CD4-positive, alpha-beta T cell (primary cell): ENCODE data around the gene G3BP1. TPM values are rescaled to one million over a fixed set of nuclear protein-coding genes. Genes with fewer than 3 reads are reported as not detected.

Source experiments
- ATAC-seq: fragments of 200-7000 bp; cut with Tn5 transposase; one replicate; pipeline ENCODE4 v1.10.0; 2022; ENCODE audit warnings: mild to moderate bottlenecking; ENCODE audit not compliant: poor library complexity
- CTCF ChIA-PET: fragments of 350-600 bp; sonication (Branson Sonifier 250); formaldehyde crosslinking; loops from one replicate; lab custom pipeline; 2021; ENCODE audit warnings: antibody characterized with exemption, inconsistent platforms; lab: Charles Lee
- POLR2A ChIA-PET: fragments of 350-600 bp; sonication (Branson Sonifier 250); formaldehyde crosslinking; loops from one replicate; lab custom pipeline; 2021; ENCODE audit warnings: antibody characterized with exemption, inconsistent platforms; lab: Charles Lee
- DNase-seq, 14 experiments: peaks; one replicate each; pipeline ENCODE4 v3.0.0-alpha.2; 2013 to 2020; ENCODE audit warnings: mixed read lengths in 2 of 14
- H3K27ac ChIP-seq, 2 donors: one replicate each; pipeline versions ENCODE4 v1.5.1 to v1.7.0; 2013; ENCODE audit warnings: low read length in 2 of 2, low read depth in 1 of 2, mild to moderate bottlenecking in 1 of 2
- H3K27me3 ChIP-seq, 2 experiments: 1 replicate in 1 of 2; 2 replicates in 1 of 2; pipeline versions ENCODE4 v1.6.1 to v1.7.0; 2013; ENCODE audit warnings: low read length in 2 of 2, control low read depth in 1 of 2, mild to moderate bottlenecking in 1 of 2, moderate library complexity in 1 of 2; ENCODE audit not compliant: insufficient read depth in 2 of 2, control insufficient read depth in 1 of 2
- H3K36me3 ChIP-seq: one replicate; pipeline ENCODE4 v1.6.1; 2013; ENCODE audit warnings: low read length, control low read depth; ENCODE audit not compliant: insufficient read depth
- H3K4me1 ChIP-seq: one replicate; pipeline ENCODE4 v1.6.1; 2013; ENCODE audit warnings: low read length, control low read depth; ENCODE audit not compliant: insufficient read depth
- H3K4me3 ChIP-seq: one replicate; pipeline ENCODE4 v1.5.1; 2013; ENCODE audit warnings: mild to moderate bottlenecking, low read length, moderate library complexity
- H3K9me3 ChIP-seq, 2 experiments: 1 replicate in 1 of 2; 2 replicates in 1 of 2; pipeline versions ENCODE4 v1.6.1 to v1.7.0; 2013; ENCODE audit warnings: low read length in 2 of 2, mild to moderate bottlenecking in 2 of 2, control low read depth in 1 of 2, moderate library complexity in 1 of 2; ENCODE audit not compliant: control insufficient read depth in 1 of 2, insufficient read depth in 1 of 2
- H3K27ac Mint-ChIP-seq: one replicate; pipeline ENCODE4 v1.8.0; 2020; ENCODE audit warnings: mixed read lengths
- H3K27me3 Mint-ChIP-seq: one replicate; pipeline ENCODE4 v1.8.0; 2021; ENCODE audit warnings: mixed read lengths
- H3K36me3 Mint-ChIP-seq: one replicate; pipeline ENCODE4 v1.8.0; 2021; ENCODE audit warnings: low read depth, mixed read lengths
- H3K4me1 Mint-ChIP-seq: one replicate; pipeline ENCODE4 v1.8.0; 2021; ENCODE audit warnings: low read depth, mixed read lengths
- H3K4me3 Mint-ChIP-seq: one replicate; pipeline ENCODE4 v1.8.0; 2020; ENCODE audit warnings: mild to moderate bottlenecking, mixed read lengths
- H3K9me3 Mint-ChIP-seq: one replicate; pipeline ENCODE4 v1.8.0; 2020; ENCODE audit warnings: mixed read lengths
- intact Hi-C, 2 experiments: fragments of 100-400 bp; cut with DNase I in 1 of 2; cut with micrococcal nuclease in 1 of 2; formaldehyde crosslinking; loops; one replicate each; pipeline versions ENCODE4 v1.15.1 to v1.9.0; 2023 to 2025; cut with DNase I, micrococcal nuclease
- total RNA-seq, 174 experiments: library from RNA in 2 of 174; stranded (reverse) in 2 of 174; gene quantifications; one replicate each; pipeline ENCODE4 v1.2.3 and lab custom pipeline; 2021 to 2026
- TF ChIP-seq, protein P1 (sequence below): fragments of 200-600 bp; IDR thresholded peaks from one replicate; pipeline ENCODE4 v1.8.0; 2022; ENCODE audit warnings: antibody characterized with exemption, mild to moderate bottlenecking

Gene G3BP1
- total RNA-seq, 2 experiments from 2014 or later: 82.3 to 83.9 TPM

DNA sequence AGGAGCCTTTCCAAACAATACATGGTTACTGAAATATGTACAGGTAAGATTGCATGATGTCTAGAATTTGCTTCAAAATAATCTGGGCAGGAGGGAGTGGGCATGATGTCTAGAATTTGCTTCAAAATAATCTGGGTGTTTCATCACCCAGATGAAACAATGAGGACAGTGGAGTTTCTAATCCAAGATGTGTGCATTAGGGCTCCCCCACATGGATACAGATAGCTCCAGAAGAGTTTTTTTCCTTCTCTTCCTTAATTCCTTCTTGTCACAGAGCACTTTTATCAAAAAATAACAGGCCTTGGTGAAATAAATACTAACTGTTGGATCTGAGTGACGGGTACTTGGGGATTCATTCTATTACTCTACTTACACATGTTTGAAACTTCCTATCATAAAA, 28.2 kb upstream of the G3BP1 start:
- H3K4me3 Mint-ChIP-seq: no peak overlapping the region
- no peaks in the 10 kb centered on the region for H3K27me3 Mint-ChIP-seq
- peaks cover 38% of the 10 kb centered on the region for H3K4me1 Mint-ChIP-seq
- ATAC-seq (no peak), DNase-seq (no peak)
- no peaks in the 10 kb centered on the region for H3K9me3 Mint-ChIP-seq
- no peaks in the 10 kb centered on the region for H3K9me3 ChIP-seq
- no peak overlapping the region for H3K27ac ChIP-seq
- no peak overlapping the region for H3K4me3 ChIP-seq
- H3K36me3 Mint-ChIP-seq: peaks cover 42% of the 10 kb centered on the region
- no peak overlapping the region for H3K27ac Mint-ChIP-seq
- POLR2A ChIA-PET: no interaction called here
- peaks cover 33% of the 10 kb centered on the region for H3K4me1 ChIP-seq
- peaks cover 29% of the 10 kb centered on the region for H3K36me3 ChIP-seq
- H3K27me3 ChIP-seq: no peaks in the 10 kb centered on the region
- TF ChIP-seq, protein P1, sequence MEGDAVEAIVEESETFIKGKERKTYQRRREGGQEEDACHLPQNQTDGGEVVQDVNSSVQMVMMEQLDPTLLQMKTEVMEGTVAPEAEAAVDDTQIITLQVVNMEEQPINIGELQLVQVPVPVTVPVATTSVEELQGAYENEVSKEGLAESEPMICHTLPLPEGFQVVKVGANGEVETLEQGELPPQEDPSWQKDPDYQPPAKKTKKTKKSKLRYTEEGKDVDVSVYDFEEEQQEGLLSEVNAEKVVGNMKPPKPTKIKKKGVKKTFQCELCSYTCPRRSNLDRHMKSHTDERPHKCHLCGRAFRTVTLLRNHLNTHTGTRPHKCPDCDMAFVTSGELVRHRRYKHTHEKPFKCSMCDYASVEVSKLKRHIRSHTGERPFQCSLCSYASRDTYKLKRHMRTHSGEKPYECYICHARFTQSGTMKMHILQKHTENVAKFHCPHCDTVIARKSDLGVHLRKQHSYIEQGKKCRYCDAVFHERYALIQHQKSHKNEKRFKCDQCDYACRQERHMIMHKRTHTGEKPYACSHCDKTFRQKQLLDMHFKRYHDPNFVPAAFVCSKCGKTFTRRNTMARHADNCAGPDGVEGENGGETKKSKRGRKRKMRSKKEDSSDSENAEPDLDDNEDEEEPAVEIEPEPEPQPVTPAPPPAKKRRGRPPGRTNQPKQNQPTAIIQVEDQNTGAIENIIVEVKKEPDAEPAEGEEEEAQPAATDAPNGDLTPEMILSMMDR: no peak
- CTCF ChIA-PET: no interaction called here
- intact Hi-C loops: loop anchor here in 1 of 2 experiments (5.0 to 10.0 kb wide), 2 partner anchors 239 to 296 kb away; partner anchors contain the start of gene SLC36A1

- TF ChIP-seq, protein P1: no peak
- ChIA-PET CTCF (no interaction called here), POLR2A (interaction anchor here (2.0 kb wide), 1 partner anchor 26 kb away, joined by 6 read pairs; the partner anchor contains the start of gene G3BP1)
- no peak overlapping the region for H3K4me3 Mint-ChIP-seq
- DNase-seq (peak in 8 of 14 experiments; percentile 13 to 79 (median 40)), ATAC-seq (peak; percentile 47)
- H3K4me3 ChIP-seq: no peak overlapping the region
- peaks cover 25% of the 10 kb centered on the region for H3K36me3 ChIP-seq
- no peaks in the 10 kb centered on the region for H3K9me3 ChIP-seq
- H3K27me3 Mint-ChIP-seq: no peaks in the 10 kb centered on the region
- peak overlapping the region; percentile 88 for H3K27ac Mint-ChIP-seq
- H3K27ac ChIP-seq: peak overlapping the region in 1 of 2 donors; percentile 55
- no peaks in the 10 kb centered on the region for H3K27me3 ChIP-seq
- intact Hi-C loops: loop anchor here in 1 of 2 experiments (10.0 kb wide), 1 partner anchor 240 kb away; no protein-coding TSS in a partner anchor
- peaks cover 49% of the 10 kb centered on the region for H3K4me1 ChIP-seq
- H3K36me3 Mint-ChIP-seq: peaks cover 48% of the 10 kb centered on the region
- peaks cover 44% of the 10 kb centered on the region for H3K4me1 Mint-ChIP-seq
- no peaks in the 10 kb centered on the region for H3K9me3 Mint-ChIP-seq
These were observed 26.6 kb upstream of the G3BP1 start for GRCh38 chr5:151745071-151745705.

- POLR2A ChIA-PET: interaction anchor here (1.0 to 4.1 kb wide), 2 partner anchors 8 to 21 kb away, joined by 3 to 17 read pairs; partner anchors contain the start of genes ATOX1 and G3BP1
- H3K27ac Mint-ChIP-seq: peak overlapping the region; percentile 81
- H3K4me1 Mint-ChIP-seq: peaks cover 48% of the 10 kb centered on the region
These were observed 21.6 kb upstream of the G3BP1 start for GRCh38 chr5:151750121-151750520.

More at GRCh38 chr5:151750121-151750520, 21.6 kb upstream of the G3BP1 start:
- Mint-ChIP-seq H3K27me3 (no peaks in the 10 kb centered on the region), H3K4me3 (no peak overlapping the region), H3K36me3 (peaks cover 30% of the 10 kb centered on the region), H3K9me3 (no peaks in the 10 kb centered on the region)
- peaks cover 21% of the 10 kb centered on the region for H3K36me3 ChIP-seq
- peaks cover 40% of the 10 kb centered on the region for H3K4me1 ChIP-seq
- peak overlapping the region in 1 of 2 donors; percentile 28 for H3K27ac ChIP-seq
- intact Hi-C loops: loop anchor here in 1 of 2 experiments (10.0 kb wide), 1 partner anchor 665 kb away; the partner anchor contains the start of gene TNIP1
- H3K4me3 ChIP-seq: no peak overlapping the region
- no peaks in the 10 kb centered on the region for H3K9me3 ChIP-seq
- ATAC-seq (no peak), DNase-seq (no peak)
- TF ChIP-seq, protein P1: no peak
- CTCF ChIA-PET: interaction anchor here (0.7 to 1.7 kb wide), 2 partner anchors 8 to 471 kb away, joined by 4 to 6 read pairs; partner anchors contain the start of gene ATOX1
- no peaks in the 10 kb centered on the region for H3K27me3 ChIP-seq
